Upper lobe of right lung (tissue), 1 donor: ENCODE results near the gene TAGLN3. TPM values are rescaled to one million over a fixed set of nuclear protein-coding genes. Genes with fewer than 3 reads are reported as not detected.

Source experiments
- ATAC-seq: fragments of 200-7000 bp; cut with Tn5 transposase; one replicate; pipeline ENCODE4 v1.9.1; 2020; ENCODE audit warnings: mild to moderate bottlenecking, moderate library complexity
- DNase-seq: peaks from one replicate; pipeline ENCODE4 v3.0.0-alpha.2; 2020
- H3K27ac ChIP-seq: fragments of 200-600 bp; one replicate; pipeline ENCODE4 v1.8.0; 2022
- H3K27me3 ChIP-seq: fragments of 200-600 bp; one replicate; pipeline ENCODE4 v1.8.0; 2022; ENCODE audit warnings: mild to moderate bottlenecking
- H3K36me3 ChIP-seq: fragments of 200-600 bp; one replicate; pipeline ENCODE4 v1.8.0; 2022
- H3K4me1 ChIP-seq: fragments of 200-600 bp; one replicate; pipeline ENCODE4 v1.8.0; 2022
- H3K4me3 ChIP-seq: fragments of 200-600 bp; one replicate; pipeline ENCODE4 v1.8.0; 2022; ENCODE audit warnings: mild to moderate bottlenecking
- H3K9me3 ChIP-seq: fragments of 200-600 bp; one replicate; pipeline ENCODE4 v1.8.0; 2022
- CTCF ChIP-seq: fragments of 200-600 bp; IDR thresholded peaks from one replicate; pipeline ENCODE4 v1.8.0; 2022; ENCODE audit warnings: antibody characterized with exemption
- intact Hi-C: fragments of 100-400 bp; cut with DNase I; formaldehyde crosslinking; loops from one replicate; pipeline ENCODE4 v1.11.0; 2022
- total RNA-seq: library from RNA; stranded (reverse); fragmentation: NEBNext Ultra II Directional; extraction: Animal tissue kit (Norgen Biotek cat#: 25700); gene quantifications from one replicate; pipeline ENCODE4 v1.2.1, GENCODE V29; 2021
- donor health status: DM: no; HTN: yes; CAD: no; lungs with severe emphysema.

Gene TAGLN3
- total RNA-seq, 1 donor from 2014 or later = not detected

DNA sequence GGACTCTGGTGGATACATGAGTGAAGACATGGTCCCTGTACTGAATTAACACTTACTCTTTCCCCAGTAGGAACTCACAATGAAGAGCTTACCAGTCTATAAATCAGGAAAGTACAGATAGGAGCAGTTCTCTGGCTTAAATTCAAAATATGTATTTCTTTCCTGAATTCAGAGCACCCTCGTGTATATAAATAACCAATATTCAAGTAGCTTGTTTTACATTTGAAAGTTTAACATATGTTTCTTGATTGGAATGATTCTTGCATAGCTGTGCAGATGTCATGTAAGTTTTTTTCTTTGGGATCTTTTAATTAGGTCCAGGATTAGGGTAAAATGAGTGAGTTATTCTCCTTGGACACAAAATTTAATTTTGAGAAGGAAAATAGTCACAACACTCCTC, 21.0 kb downstream of the TAGLN3 start:
- no peaks in the 10 kb centered on the region for H3K9me3 ChIP-seq
- intact Hi-C loops = no loop called here
- H3K27ac ChIP-seq = no peak overlapping the region
- H3K36me3 ChIP-seq = no peaks in the 10 kb centered on the region
- no peaks in the 10 kb centered on the region for H3K27me3 ChIP-seq
- no peak overlapping the region for H3K4me3 ChIP-seq
- DNase-seq (no peak), ATAC-seq (no peak)
- no peak for TF ChIP-seq CTCF
- no peaks in the 10 kb centered on the region for H3K4me1 ChIP-seq

GRCh38 chr3:112020674-112021085, 22.0 kb downstream of the TAGLN3 start:
- intact Hi-C loops = no loop called here
- no peaks in the 10 kb centered on the region for H3K27me3 ChIP-seq
- ATAC-seq (no peak), DNase-seq (no peak)
- no peaks in the 10 kb centered on the region for H3K36me3 ChIP-seq
- H3K27ac ChIP-seq = no peak overlapping the region
- TF ChIP-seq CTCF = no peak
- H3K4me3 ChIP-seq = no peak overlapping the region
- H3K9me3 ChIP-seq = no peaks in the 10 kb centered on the region
- H3K4me1 ChIP-seq = no peaks in the 10 kb centered on the region

- H3K27ac ChIP-seq = no peak overlapping the region
- ATAC-seq = no peak
- no peaks in the 10 kb centered on the region for H3K4me1 ChIP-seq
- DNase-seq = no peak
- intact Hi-C loops = no loop called here
- TF ChIP-seq CTCF = no peak
- H3K9me3 ChIP-seq = no peaks in the 10 kb centered on the region
- no peaks in the 10 kb centered on the region for H3K36me3 ChIP-seq
- H3K4me3 ChIP-seq = no peak overlapping the region
- no peaks in the 10 kb centered on the region for H3K27me3 ChIP-seq
Measured at GRCh38 chr3:112027142-112027541, 28.4 kb downstream of the TAGLN3 start.

DNA sequence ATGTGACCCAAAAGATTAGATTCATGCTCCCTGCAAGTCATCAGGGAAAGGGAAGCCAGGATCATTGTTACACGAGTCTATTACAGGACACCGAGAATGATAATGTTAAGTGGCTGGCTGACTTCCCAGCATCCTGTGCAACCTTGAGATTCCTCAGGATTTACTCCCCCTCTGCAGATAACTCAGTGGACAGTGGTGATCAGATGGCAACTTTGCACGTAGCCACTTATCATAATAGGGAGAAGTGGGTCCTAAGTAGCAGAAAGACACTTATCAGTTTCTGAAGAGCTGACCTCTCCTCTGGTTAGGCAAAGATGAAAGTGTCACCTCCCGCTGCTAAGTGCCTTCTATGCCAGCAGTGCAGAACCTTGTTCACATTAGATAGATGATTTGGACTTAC, 29.1 kb downstream of the TAGLN3 start:
- no peak for TF ChIP-seq CTCF
- H3K27ac ChIP-seq = no peak overlapping the region
- no peaks in the 10 kb centered on the region for H3K4me1 ChIP-seq
- DNase-seq = no peak
- no peaks in the 10 kb centered on the region for H3K27me3 ChIP-seq
- H3K36me3 ChIP-seq = no peaks in the 10 kb centered on the region
- intact Hi-C loops = no loop called here
- no peak for ATAC-seq
- no peak overlapping the region for H3K4me3 ChIP-seq
- H3K9me3 ChIP-seq = no peaks in the 10 kb centered on the region

DNA sequence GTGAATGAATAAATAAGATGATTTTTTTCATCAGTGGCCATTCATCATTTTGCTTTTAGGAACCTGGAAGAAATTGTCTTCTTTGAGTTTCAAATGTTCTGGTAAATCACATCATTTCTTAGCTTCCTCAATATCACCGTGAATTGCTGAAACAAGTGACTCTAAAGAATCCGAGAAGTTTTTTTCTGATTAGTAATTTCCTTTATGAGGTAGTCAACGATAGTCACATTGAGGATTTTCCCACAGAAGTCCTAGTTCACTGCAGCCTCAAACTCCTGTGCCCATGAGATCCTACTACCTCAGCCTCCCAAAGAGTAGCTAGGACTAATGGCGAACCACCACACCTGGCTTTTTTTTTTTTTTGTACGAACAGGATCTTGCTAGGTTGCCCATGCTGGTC, 32.2 kb downstream of the TAGLN3 start:
- Histone ChIP-seq H3K27ac (no peak overlapping the region), H3K27me3 (no peaks in the 10 kb centered on the region), H3K4me3 (no peak overlapping the region), H3K36me3 (no peaks in the 10 kb centered on the region), H3K9me3 (no peaks in the 10 kb centered on the region), H3K4me1 (no peaks in the 10 kb centered on the region)
- intact Hi-C loops = no loop called here
- no peak for TF ChIP-seq CTCF
- DNase-seq (no peak), ATAC-seq (no peak)

DNA sequence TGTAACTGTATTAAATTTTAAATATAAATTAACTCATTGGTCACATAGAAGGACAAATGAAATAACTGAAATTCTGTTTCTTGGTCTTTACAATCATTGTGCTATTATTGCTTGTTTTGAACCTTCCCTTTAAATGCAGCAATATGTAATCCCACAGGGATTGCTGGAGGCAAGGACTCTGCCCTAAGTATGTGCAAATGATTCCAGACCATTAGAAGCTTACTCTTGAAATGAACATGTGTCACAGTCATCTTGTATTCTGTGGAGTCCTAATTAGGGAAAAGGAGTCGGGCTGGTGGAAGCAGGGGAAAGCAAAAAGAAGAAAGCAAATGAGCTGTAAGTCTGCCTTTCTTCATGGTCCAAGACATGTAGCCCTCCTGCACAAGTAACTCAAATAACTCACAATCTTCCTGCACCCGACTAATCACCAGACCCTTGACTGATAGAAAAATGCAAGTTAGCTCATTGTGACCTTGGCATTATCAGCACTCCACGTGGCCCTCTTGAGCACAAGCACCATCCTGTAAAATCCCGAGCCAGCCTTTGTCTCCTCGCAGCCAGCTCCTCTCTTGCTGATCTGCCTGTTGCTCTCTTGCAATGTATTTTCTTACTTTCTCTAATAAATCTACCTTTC, 33.5 kb downstream of the TAGLN3 start:
- ATAC-seq (peak; percentile 53), DNase-seq (no peak)
- H3K4me1 ChIP-seq = no peaks in the 10 kb centered on the region
- no peak overlapping the region for H3K4me3 ChIP-seq
- no peaks in the 10 kb centered on the region for H3K36me3 ChIP-seq
- TF ChIP-seq CTCF = no peak
- no peaks in the 10 kb centered on the region for H3K27me3 ChIP-seq
- H3K27ac ChIP-seq = no peak overlapping the region
- H3K9me3 ChIP-seq = no peaks in the 10 kb centered on the region
- intact Hi-C loops = no loop called here
